ENCODE results near the gene SUMF2. TPM values are rescaled to one million over a fixed set of nuclear protein-coding genes. Genes with fewer than 3 reads are reported as not detected.
"Not testable (repeated sequence)": the region's sequence is repeated elsewhere in the genome, so short reads cannot be mapped to it uniquely, and the experiment has no call there.

Gene SUMF2
- polyA plus RNA-seq, 4 donors, result 76.4 to 158 (median 143) TPM

DNA sequence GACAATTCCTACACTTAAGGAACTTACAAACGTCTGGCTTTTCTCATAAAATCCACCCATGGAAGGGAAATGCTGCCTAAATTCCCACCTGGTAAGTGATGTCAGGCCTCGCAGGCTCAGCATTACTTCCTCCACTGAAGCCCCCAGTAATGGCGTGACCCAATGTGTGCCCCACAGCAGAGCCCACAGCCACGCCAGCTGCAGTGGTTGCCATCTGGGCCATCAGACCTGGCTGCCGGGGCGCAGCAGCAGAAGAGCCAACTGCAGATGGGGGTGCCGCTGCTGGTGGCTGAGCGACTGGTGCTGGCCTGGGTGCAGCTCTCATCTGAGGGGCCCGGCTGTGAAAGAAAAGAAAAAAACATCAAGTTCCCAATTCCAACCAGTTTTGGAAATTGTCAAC, 40.1 kb downstream of the SUMF2 start:
- not testable (repeated sequence) for DNase-seq (ENCODE audit: low read depth in 4 of 4, low spot score in 2 of 4)

DNA sequence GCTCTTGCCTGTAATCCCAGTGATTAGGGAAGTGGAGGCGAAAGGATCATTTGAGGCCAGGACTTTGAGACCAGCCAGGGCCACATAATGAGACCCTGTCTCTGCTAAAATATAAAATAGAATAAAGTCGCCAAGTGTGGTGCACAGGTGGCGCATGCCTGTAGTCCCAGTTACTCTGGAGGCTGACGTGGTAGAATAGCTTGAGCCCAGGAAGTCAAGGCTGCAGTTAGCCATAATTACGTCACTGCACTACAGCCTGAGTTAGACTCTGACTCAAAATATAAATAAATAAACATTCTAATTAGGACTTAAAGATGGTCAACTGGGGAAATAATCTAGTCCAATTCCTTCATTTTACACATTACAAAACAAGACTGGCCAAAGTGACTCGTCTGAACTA, 41.4 kb downstream of the SUMF2 start:
- no peak for DNase-seq (ENCODE audit: low read depth in 4 of 4, low spot score in 2 of 4)

DNA sequence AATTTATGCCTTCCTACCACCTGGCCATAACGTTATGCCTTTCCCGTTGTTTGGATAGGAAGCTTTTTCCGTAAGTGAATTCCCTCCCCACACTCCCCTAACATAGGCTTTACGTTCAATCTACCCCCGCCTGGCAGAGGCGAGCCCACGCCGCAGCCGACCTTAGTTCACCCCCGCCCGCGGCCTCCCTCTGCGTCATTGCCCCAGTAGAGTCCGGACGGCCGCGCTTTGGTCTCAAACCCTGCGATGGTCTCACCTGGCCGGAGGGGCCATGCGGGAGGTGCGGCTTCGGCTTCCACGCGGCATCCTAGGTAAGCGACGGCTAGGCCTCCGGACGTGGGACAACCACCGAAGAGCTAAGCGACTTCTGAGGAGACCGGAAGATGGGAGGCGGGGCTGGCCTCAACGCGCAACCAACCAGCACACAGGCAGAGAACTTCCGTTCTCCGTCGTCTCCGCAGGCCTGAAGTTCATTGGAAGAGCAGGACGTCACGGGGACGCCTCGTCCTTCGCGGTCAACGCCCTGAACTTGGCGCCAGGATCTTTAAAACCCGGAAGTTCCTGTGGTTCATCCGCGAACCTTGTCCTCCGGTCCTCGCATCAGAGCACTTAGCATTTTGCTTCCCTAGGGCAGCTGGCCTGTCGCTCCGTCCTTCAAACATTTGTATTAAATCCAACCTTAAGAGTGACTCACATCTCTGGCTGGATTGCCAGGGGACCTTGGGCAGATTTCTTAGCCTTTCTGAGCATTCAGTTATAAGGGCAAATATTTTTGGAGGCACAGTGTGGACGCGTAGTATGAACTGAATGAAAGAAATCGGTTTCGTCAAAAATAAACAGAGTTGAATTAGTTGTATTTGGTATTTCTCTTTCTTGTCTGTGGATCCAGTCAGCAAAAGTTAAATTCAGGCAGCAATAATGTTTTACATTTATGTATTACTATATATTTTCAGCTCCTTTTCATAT, 42.3 kb downstream of the SUMF2 start, which contains the start of gene CHCHD2:
Gene CHCHD2 (minus strand): TSS at position 369 of the 966 bp plus-strand sequence. CDS start 63 bp downstream, at position 306.
- DNase-seq (ENCODE audit: low read depth in 4 of 4, low spot score in 2 of 4), result peak; percentile 89 to 96 (median 92)

DNA sequence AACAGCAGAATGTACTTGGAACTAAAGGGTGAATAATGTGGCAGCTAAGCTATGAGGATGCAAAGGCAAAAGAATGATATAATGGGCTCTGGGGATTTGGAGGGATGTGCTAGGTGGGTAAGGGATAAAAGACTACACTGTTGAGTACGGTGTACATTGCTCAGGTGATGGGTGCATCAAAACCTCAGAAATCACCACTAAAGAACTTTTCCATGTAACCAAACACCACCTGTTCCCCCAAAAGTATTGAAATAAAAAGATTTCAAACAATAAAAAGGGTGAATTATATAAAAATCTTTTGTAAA, 43.8 kb downstream of the SUMF2 start:
- no peak for DNase-seq (ENCODE audit: low read depth in 4 of 4, low spot score in 2 of 4)

DNA sequence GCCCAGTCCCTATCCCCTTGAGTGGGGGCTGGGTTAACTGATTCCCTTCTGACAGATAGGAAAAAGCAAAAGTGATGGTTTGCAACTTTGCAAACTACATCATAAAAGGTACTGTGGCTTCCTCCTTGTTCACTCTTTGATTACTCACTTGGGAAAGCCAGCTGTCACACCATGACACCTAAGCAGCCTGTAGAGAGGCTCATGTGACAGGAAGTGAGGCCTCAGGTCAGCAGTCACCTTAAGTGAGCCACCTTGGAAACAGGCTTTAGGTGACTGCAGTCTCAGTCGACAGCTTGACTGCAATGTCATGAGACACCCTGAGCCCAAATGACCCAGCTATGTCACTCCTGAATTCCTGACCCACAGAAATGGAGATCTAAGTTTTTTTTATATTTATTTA, 46.5 kb downstream of the SUMF2 start:
- DNase-seq (ENCODE audit: low read depth in 4 of 4, low spot score in 2 of 4), result no peak

DNA sequence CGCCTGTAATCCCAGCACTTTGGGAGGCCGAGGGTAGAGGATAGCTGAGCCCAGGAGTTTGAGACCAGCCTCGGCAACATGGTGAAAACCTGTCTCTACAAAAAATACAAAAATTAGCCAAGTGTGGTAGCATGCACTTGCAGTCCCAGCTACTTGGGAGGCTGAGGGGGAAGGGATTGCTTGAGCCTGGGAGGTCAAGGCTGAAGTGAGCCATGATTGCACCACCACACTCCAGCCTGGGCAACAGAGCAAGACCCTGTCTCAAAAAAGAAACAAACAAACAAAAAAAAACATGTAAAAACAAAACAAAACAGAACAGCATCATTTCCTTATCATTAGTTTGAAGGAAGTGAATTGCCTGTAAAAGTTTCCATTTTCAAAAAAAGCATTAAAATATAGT, 48.2 kb downstream of the SUMF2 start:
- DNase-seq (ENCODE audit: low read depth in 4 of 4, low spot score in 2 of 4), result not testable (repeated sequence)

DNA sequence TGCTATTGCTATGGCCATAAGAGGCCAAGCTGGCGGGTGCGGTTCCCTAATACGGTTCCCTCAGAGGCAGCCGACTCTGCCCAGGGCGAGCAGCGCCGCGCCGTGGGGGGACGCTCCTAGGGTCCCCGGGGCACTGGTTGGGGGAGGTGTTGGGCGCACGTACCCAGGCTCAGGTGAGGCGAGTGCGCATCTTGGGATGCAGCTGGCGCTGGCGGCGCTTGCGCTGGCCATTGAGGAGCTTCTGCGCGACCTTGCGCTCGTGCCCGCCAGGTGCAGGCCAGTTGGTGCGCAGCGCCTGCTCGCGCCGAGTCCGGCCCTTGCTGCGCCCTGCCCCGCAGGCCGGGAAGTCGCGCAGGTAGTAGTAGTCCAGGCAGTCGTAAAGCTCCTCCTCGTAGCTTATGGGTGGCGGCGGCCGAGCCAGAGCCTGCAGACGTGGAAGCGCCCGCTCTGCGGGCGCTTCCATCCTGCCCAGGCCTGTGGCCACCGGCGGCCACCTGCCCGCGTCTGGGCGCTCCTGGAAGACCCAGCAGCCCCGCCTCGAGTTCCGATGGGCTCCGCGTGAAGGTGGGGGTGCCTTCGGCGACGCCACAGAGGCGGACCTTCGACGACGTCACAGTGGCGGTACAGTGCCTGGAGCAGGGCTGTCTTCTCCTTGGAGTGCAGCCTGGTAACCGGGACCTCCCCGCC, 51.9 kb downstream of the SUMF2 start, which contains the start of gene NUPR2:
Gene NUPR2 (minus strand): TSS at position 566 of the 687 bp plus-strand sequence. CDS start 103 bp downstream, at position 463.
- peak in 2 of 4 donors; percentile 13 to 16 for DNase-seq (ENCODE audit: low read depth in 4 of 4, low spot score in 2 of 4)

DNA sequence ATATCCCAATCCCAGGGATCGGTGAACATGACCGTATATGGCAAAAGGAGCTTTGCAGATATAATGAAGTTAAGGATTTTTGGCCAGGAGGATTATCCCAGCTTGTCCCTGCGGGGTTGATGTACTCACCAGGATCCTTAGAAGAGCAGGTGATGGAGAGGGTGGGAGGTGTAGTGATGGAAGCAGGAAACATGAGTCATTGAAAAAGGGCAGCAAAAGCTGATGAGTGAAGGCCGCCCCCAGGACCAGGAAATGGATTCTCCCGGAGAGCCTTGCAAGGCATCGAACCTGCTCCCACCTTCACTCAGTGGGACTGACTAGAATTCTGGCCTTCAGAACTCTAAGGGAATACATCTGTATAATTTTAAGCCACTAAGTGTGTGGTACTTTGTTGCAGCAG, 57.4 kb downstream of the SUMF2 start:
- DNase-seq (ENCODE audit: low read depth in 4 of 4, low spot score in 2 of 4), result no peak

DNA sequence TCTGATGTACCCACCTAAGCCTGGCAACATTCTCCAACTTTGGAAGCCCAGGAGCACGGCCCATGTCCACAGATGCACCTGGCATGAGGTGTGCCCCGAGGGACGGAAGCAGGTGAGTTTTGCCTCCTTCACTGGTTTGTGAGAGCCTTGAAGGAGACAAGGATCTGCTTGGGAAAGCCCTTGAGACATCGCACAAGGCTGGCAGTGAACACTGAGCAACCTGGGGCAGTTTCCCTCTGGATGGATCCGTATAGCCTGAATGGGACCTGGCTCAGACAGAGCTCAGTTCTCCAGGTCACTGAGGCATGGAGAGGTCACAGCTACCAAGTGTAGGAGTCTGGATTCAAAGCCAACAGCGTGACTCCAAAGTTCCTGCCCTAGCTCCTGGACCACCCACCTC, 60.9 kb downstream of the SUMF2 start:
- DNase-seq (ENCODE audit: low read depth in 4 of 4, low spot score in 2 of 4), result no peak

DNA sequence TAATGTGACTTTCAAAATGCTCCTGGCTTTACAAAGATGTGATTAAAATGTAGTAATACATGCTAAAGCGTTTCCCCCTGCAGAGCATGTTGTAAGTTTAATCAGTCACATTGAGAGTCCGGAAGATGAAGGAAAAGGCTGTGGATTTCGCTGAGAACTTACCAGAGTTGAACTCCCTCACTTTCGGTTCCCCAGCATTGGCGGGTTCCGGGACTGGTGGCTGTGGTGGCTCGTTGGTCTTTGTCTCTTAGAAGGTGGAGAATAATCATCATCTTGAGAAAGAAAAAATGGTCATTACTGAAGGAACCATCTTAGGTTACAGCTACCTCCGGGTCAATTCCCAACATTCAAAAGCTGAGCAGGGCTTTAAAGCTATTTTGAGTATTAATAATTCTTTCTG, 61.7 kb downstream of the SUMF2 start:
- no peak for DNase-seq (ENCODE audit: low read depth in 4 of 4, low spot score in 2 of 4)

DNA sequence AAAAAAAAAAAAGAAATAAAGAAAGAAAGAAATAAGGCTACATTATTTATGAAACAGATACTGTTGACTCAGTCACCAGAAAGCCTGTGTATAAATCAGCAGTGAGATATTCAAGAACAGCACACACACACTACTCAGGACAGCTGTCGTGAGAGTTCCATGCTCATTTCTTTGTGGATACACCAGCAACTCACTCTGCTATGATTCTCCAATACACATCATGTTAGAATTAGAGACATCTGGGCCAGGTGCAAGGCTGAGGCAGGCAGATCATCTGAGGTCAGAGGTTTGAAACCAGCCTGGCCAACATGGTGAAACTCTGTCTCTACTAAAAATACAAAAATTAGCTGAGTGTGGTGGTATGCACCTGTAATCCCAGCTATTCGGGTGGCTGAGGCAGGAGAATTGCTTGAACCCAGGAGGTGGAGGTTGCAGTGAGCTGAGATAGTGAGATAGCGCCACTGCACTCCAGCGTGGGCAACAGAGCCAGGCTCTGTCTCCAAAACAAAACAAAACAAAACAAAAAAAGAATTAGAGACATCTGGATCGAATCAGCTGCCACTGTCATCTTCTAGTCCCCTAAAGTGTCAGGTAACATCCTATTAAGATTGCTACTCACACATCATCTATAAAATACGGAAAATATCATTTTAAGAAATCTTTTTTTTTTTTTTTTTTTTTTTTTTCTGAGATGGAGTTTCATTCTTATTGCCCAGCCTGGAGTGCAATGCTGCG, 63.3 kb downstream of the SUMF2 start:
- DNase-seq (ENCODE audit: low read depth in 4 of 4, low spot score in 2 of 4), result no peak

Other genes with a start within 250 kb of the SUMF2 start
- under 1 TPM; 0.10 to 0.79 (median 0.43) TPM for gene SEPTIN14, start 201.5 kb upstream of the SUMF2 start, polyA plus RNA-seq (ENCODE audit: insufficient read length in 4 of 4)
- 10 to 100 TPM; 11.1 to 19.4 (median 14.0) TPM for gene ZNF713, start 176.8 kb upstream of the SUMF2 start, polyA plus RNA-seq (ENCODE audit: insufficient read length in 4 of 4)
- gene MRPS17, start 112.4 kb upstream of the SUMF2 start, polyA plus RNA-seq (ENCODE audit: insufficient read length in 4 of 4), result 10 to 100 TPM; 15.8 to 21.2 (median 17.2) TPM
- 100 to 1,000 TPM; 105 to 139 (median 113) TPM for gene NIPSNAP2, start 99.7 kb upstream of the SUMF2 start, polyA plus RNA-seq (ENCODE audit: insufficient read length in 4 of 4)
- 10 to 100 TPM; 31.0 to 45.3 (median 33.5) TPM for gene PSPH, start 12.8 kb upstream of the SUMF2 start, polyA plus RNA-seq (ENCODE audit: insufficient read length in 4 of 4)
- gene CCT6A, start 12.5 kb upstream of the SUMF2 start, polyA plus RNA-seq (ENCODE audit: insufficient read length in 4 of 4), result 100 to 1,000 TPM; 201 to 248 (median 214) TPM
- 1 to 10 TPM in 2 of 4 donors, under 1 TPM in 2; 0.68 to 2.5 (median 1.5) TPM for gene PHKG1, start 28.7 kb downstream of the SUMF2 start, polyA plus RNA-seq (ENCODE audit: insufficient read length in 4 of 4)
- 100 to 1,000 TPM; 239 to 360 (median 264) TPM for gene CHCHD2, start 42.2 kb downstream of the SUMF2 start, polyA plus RNA-seq (ENCODE audit: insufficient read length in 4 of 4)
- 1 to 10 TPM; 2.5 to 3.4 (median 2.7) TPM for gene NUPR2, start 52.1 kb downstream of the SUMF2 start, polyA plus RNA-seq (ENCODE audit: insufficient read length in 4 of 4)

Data from left renal cortex interstitium (tissue), 4 donors.